Pancreas (tissue), 10 donors: ENCODE results near the gene CAPN12. TPM values are rescaled to one million over a fixed set of nuclear protein-coding genes. Genes with fewer than 3 reads are reported as not detected.

Source experiments
- ATAC-seq, 4 donors: fragments of 200-7000 bp; cut with Tn5 transposase; one replicate each; pipeline versions ENCODE4 v1.8.0 to v1.9.1; 2020; ENCODE audit warnings: mild to moderate bottlenecking in 4 of 4, moderate library complexity in 4 of 4
- DNase-seq, 6 donors: peaks; one replicate each; pipeline ENCODE4 v3.0.0-alpha.2; 2020
- FAIRE-seq: peaks from 2 replicates; lab custom pipeline; 2012; peaks lifted over from hg19 to GRCh38; lab: Jason Lieb, UNC
- H3K27ac ChIP-seq, 4 donors: fragments of 200-600 bp; sonication (generic); 1 replicate in 3 of 4; 2 replicates in 1 of 4; pipeline versions ENCODE4 v1.5.0 to v1.8.0; 2020
- H3K27me3 ChIP-seq, 4 donors: fragments of 200-600 bp; one replicate each; pipeline ENCODE4 v1.8.0; 2021
- H3K36me3 ChIP-seq, 3 donors: fragments of 200-600 bp; sonication (generic) in 1 of 3; one replicate each; pipeline versions ENCODE4 v1.5.0 to v1.8.0; 2020 to 2021
- H3K4me1 ChIP-seq, 3 donors: fragments of 200-600 bp; one replicate each; pipeline ENCODE4 v1.8.0; 2021
- H3K4me3 ChIP-seq, 4 donors: fragments of 200-600 bp; sonication (generic) in 2 of 4; one replicate each; pipeline versions ENCODE4 v1.5.0 to v1.8.0; 2020 to 2021
- H3K9me3 ChIP-seq, 4 donors: fragments of 200-600 bp; one replicate each; pipeline ENCODE4 v1.8.0; 2021
- WGBS, 2 donors: extraction: QIAGEN DNeasy Blood & Tissue Kit; methylation state at CpG; one replicate each; pipeline ENCODE4 v1.1.7; 2013; 5-methylcytosine and 5-hydroxymethylcytosine counted together
- intact Hi-C, 3 donors: fragments of 100-400 bp; cut with DNase I; formaldehyde crosslinking; loops; one replicate each; pipeline versions ENCODE4 v1.11.1 to v1.14.2; 2022
- polyA plus RNA-seq, 2 donors: library from polyadenylated mRNA; stranded (reverse); fragments of 200-250 nt; gene quantifications; one replicate each; pipeline ENCODE4 v1.2.3, GENCODE V29; 2013
- total RNA-seq, 6 donors: library from RNA; stranded (reverse); fragmentation: NEBNext Ultra II Directional in 4 of 6; extraction: Animal tissue kit (Norgen Biotek cat#: 25700) in 4 of 6; gene quantifications; one replicate each; pipeline versions ENCODE4 v1.2.1 to v1.2.4, GENCODE V29; 2021 to 2023
- TF ChIP-seq, protein P1 (sequence below), 4 donors: fragments of 200-600 bp; sonication (generic) in 3 of 4; IDR thresholded peaks; one replicate each; pipeline versions ENCODE4 v1.5.0 to v1.8.0; 2021; ENCODE audit warnings: antibody characterized with exemption in 4 of 4
- donor health status: healthy with polysubstance abuse.
- donor health status: DM: no; HTN: no; CAD: no; lungs with moderate emphysema.
- donor health status: DM: no; HTN: no; CAD: no.
- donor health status: control.
- donor health status: control.
- donor health status: Bipolar disorder and iron deficiency.
- donor health status: DM: yes; HTN: yes; CAD: no.
- donor health status: DM: no; HTN: no; CAD: no.
- donor health status: DM: no; HTN: no; CAD: no.
- donor health status: DM: yes; HTN: yes; CAD: no.

Gene CAPN12
- total and polyA plus RNA-seq, 8 donors: 2.3 to 46.3 (median 8.0) TPM

DNA sequence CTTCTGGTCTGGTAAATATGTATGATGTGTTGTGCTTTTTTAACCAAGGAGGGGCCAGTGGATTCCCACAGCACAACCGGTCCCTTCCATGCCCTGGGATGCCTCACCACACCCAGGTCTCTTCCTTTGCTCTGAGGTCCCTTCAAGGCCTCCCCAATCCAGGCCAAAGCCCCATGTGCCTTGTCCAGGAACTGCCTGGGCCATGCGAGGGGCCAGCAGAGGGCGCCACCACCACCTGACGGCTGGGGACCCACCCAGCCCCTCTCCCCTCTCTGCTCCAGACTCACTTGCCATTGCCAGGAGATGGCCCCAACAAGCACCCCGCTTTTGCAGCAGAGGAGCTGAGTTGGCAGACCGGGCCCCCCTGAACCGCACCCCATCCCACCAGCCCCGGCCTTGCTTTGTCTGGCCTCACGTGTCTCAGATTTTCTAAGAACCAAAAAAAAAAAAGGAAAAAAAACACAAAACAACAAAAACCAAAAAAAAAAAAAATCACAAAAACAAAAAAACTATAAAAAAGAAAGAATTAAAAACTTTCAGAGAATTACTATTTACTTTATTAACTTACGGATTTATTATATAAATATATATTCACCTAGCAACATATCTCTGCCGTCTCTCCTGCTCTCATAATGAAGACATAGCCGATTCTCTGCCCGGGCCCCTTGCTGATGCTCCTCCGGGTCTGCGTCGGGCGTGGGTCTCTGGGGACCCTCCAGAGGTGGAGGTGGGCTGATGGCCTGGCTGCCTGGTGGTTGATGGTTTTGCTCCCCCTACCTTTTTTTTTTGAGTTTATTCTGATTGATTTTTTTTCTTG is 14.4 kb downstream of the CAPN12 start:
- DNase-seq (peak; percentile 53 to 89 (median 76)), ATAC-seq (peak in 3 of 4 donors; percentile 35 to 48 (median 45)), FAIRE-seq (no peak)
- 75 to 80% methylated on average over 15 to 17 of the region's 17 CpGs for WGBS, 2 donors
- intact Hi-C loops: loop anchor here in 1 of 3 donors (5.0 kb wide), 1 partner anchor 83 kb away; the partner anchor contains the start of gene ACTN4
- no peaks in the 10 kb centered on the region for H3K27me3 ChIP-seq
- no peak overlapping the region for H3K4me3 ChIP-seq
- peak overlapping the region in 1 of 4 donors; percentile 37 for H3K27ac ChIP-seq
- peaks cover 19 to 21% (median 20%) of the 10 kb centered on the region in 3 donors for H3K4me1 ChIP-seq
- peaks cover 0 to 41% (median 23%) of the 10 kb centered on the region in 3 donors for H3K36me3 ChIP-seq
- TF ChIP-seq, protein P1, sequence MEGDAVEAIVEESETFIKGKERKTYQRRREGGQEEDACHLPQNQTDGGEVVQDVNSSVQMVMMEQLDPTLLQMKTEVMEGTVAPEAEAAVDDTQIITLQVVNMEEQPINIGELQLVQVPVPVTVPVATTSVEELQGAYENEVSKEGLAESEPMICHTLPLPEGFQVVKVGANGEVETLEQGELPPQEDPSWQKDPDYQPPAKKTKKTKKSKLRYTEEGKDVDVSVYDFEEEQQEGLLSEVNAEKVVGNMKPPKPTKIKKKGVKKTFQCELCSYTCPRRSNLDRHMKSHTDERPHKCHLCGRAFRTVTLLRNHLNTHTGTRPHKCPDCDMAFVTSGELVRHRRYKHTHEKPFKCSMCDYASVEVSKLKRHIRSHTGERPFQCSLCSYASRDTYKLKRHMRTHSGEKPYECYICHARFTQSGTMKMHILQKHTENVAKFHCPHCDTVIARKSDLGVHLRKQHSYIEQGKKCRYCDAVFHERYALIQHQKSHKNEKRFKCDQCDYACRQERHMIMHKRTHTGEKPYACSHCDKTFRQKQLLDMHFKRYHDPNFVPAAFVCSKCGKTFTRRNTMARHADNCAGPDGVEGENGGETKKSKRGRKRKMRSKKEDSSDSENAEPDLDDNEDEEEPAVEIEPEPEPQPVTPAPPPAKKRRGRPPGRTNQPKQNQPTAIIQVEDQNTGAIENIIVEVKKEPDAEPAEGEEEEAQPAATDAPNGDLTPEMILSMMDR (IDR thresholded peaks at IDR 0.05): peak; percentile 64 to 74 (median 69)
- no peaks in the 10 kb centered on the region for H3K9me3 ChIP-seq

DNA sequence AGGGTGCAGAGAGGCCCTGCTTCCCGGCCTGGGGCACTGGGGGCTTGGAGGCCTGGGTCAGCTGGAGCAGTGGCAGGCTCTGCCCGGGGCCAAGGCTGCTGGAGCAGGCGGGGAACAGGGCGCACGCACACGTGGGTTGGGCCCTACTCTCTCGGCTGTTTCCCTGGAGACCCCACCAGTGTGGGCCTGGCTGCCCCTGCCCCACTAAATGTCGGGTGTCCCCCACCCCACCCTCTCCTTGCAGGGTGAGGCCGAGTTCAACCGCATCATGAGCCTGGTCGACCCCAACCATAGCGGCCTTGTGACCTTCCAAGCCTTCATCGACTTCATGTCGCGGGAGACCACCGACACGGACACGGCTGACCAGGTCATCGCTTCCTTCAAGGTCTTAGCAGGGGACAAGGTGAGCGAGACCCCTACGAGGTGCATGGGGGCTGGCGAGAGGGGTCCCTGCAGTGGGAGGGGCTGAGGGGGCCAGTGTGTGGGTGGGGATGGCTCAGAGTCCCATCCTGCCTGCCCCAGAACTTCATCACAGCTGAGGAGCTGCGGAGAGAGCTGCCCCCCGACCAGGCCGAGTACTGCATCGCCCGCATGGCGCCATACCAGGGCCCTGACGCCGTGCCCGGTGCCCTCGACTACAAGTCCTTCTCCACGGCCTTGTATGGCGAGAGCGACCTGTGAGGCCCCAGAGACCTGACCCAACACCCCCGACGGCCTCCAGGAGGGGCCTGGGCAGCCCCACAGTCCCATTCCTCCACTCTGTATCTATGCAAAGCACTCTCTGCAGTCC is 15.3 kb downstream of the CAPN12 start:
- Histone ChIP-seq H3K27ac (peak overlapping the region in 1 of 4 donors; percentile 37), H3K4me1 (peaks cover 19 to 21% (median 20%) of the 10 kb centered on the region in 3 donors), H3K4me3 (no peak overlapping the region), H3K9me3 (no peaks in the 10 kb centered on the region), H3K27me3 (no peaks in the 10 kb centered on the region), H3K36me3 (peaks cover 0 to 50% (median 32%) of the 10 kb centered on the region in 3 donors)
- FAIRE-seq (no peak), ATAC-seq (no peak), DNase-seq (peak in 4 of 6 donors; percentile 24 to 77 (median 58))
- TF ChIP-seq, protein P1 (IDR thresholded peaks at IDR 0.05): no peak
- WGBS, 2 donors: 86 to 91% methylated on average over 35 to 37 of the region's 37 CpGs
- intact Hi-C loops: loop anchor here in 1 of 3 donors (5.0 kb wide), 1 partner anchor 82 kb away; the partner anchor contains the start of gene ACTN4

DNA sequence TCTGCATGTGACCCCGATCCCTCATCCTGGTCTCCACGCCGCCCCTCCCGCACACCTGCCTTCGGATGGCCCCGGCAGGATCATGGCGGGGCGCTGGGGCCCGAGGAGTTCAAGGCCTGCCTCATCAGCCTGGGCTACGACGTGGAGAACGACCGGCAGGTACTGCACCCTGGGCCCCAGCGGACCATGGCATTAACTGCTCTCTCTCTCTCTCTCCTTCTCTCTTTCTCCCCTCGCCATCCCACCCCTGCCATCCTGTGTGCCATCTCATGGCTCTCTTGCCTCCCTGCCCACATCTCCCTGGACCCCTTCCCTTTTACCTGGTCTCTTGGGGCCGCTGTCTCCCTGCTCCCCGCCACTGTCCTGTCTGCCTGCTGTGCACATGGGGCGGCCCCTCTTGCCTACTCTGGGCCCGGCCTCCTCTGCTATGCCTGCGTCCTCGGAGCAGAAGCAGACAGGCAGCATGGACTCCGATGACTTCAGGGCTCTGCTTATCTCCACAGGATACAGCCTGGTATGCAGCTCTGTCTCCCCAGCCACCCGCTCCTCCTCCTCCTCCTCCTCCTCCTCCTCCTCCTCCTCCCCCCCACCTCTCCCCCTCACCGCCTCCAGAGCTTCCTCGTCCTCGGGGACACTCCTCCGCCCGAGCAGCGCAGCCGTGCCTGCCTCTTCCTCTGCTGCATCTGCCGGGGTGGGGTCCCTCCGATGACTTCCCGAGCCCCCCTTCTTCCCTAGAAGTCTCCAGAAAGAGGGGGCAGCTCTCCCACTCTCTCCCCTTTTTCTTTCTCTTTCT is 16.2 kb downstream of the CAPN12 start:
- Histone ChIP-seq H3K9me3 (no peaks in the 10 kb centered on the region), H3K4me3 (no peak overlapping the region), H3K27ac (no peak overlapping the region), H3K27me3 (no peaks in the 10 kb centered on the region), H3K4me1 (peaks cover 19 to 21% (median 20%) of the 10 kb centered on the region in 3 donors), H3K36me3 (peaks cover 2 to 59% (median 40%) of the 10 kb centered on the region in 3 donors)
- 87 to 89% methylated on average over 24 to 32 of the region's 33 CpGs for WGBS, 2 donors
- DNase-seq: peak in 2 of 6 donors; percentile 31 to 62
- TF ChIP-seq, protein P1 (IDR thresholded peaks at IDR 0.05): no peak
- no peak for FAIRE-seq
- ATAC-seq: no peak
- intact Hi-C loops: loop anchor here in 1 of 3 donors (5.0 kb wide), 1 partner anchor 81 kb away; the partner anchor contains the start of gene ACTN4

DNA sequence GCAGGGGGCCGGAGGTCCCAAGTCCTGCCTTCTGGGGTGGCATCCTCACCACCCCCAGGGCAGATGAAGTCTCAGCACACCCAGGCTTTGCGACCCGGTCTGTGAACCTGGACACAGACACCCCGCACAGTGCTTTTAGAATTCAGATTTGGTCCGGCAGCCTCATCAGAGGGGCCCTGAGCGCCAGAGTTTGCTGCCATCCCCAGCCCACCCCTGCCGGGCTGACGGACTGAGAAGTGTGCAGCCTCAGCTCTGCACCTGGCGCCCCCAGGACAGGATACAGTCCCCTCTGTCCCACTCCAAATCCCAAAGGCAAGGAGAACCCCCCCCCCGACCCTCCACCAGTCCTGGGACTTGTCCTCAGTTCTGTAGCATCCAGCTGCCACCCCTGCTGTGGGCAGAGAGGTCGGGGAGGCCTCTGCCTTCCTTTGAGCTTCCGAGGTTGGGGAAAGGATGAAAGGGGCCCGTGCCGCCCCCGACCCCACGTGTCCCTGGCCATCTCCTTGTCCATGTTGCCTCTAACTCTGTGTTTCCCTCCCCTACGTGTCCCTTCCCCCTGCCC is 16.9 kb downstream of the CAPN12 start:
- peaks cover 6 to 66% (median 47%) of the 10 kb centered on the region in 3 donors for H3K36me3 ChIP-seq

More for the DNA sequence above, 16.9 kb downstream of the CAPN12 start:
- ATAC-seq: no peak
- Histone ChIP-seq H3K27ac (no peak overlapping the region), H3K4me3 (no peak overlapping the region), H3K9me3 (no peaks in the 10 kb centered on the region), H3K4me1 (peaks cover 16 to 19% (median 16%) of the 10 kb centered on the region in 3 donors), H3K27me3 (no peaks in the 10 kb centered on the region)
- intact Hi-C loops: loop anchor here in 1 of 3 donors (5.0 kb wide), 1 partner anchor 80 kb away; the partner anchor contains the start of gene ACTN4
- TF ChIP-seq, protein P1 (IDR thresholded peaks at IDR 0.05): no peak
- no peak for FAIRE-seq
- 91 to 95% methylated on average over 16 to 17 of the region's 17 CpGs for WGBS, 2 donors
- DNase-seq: peak in 2 of 6 donors; percentile 24 to 70
